Kidney epithelial cell (primary cell): ENCODE measurements around the gene MAP3K10. TPM values are rescaled to one million over a fixed set of nuclear protein-coding genes. Genes with fewer than 3 reads are reported as not detected.
"Not testable (repeated sequence)": the region's sequence is repeated elsewhere in the genome, so short reads cannot be mapped to it uniquely, and the experiment has no call there.

Experiments used
- DNase-seq: peaks from one replicate; pipeline ENCODE4 v3.0.0-alpha.2; 2010; ENCODE audit warnings: low read depth
- H3K27me3 ChIP-seq: 2 replicates; pipeline ENCODE4 v1.6.0; 2011; ENCODE audit warnings: low read length; ENCODE audit not compliant: control insufficient read depth, insufficient read depth
- H3K36me3 ChIP-seq: 2 replicates; pipeline ENCODE4 v1.5.1; 2011; ENCODE audit warnings: low read length; ENCODE audit not compliant: control insufficient read depth, insufficient read depth
- H3K4me3 ChIP-seq: 2 replicates; pipeline ENCODE4 v1.5.1; 2011; ENCODE audit warnings: low read depth, mild to moderate bottlenecking, control low read depth, low read length
- CTCF ChIP-seq: IDR thresholded peaks from 2 replicates; pipeline ENCODE4 v1.5.1; 2011; ENCODE audit warnings: mild to moderate bottlenecking, moderate library complexity, low read length, control low read depth, inconsistent platforms; ENCODE audit not compliant: insufficient read depth, poor library complexity, severe bottlenecking
- total RNA-seq: library from RNA; depleted of rRNA; stranded (reverse); fragments of >200 nt; gene quantifications from 2 replicates; pipeline ENCODE4 v1.2.3, GENCODE V29; 2015

Gene MAP3K10
- 13.8 and 16.8 TPM in 2 replicates for total RNA-seq

- no peaks in the 10 kb centered on the region for H3K36me3 ChIP-seq
- DNase-seq: no peak
- peak within 1 kb of the TSS; percentile 72 for H3K4me3 ChIP-seq
- H3K27me3 ChIP-seq: no peaks in the 10 kb centered on the region
- no peak for TF ChIP-seq CTCF
Observed at GRCh38 chr19:40190891-40191835, at the start of gene MAP3K10. MAP3K10 (plus strand) TSS chr19:40191426; CDS start chr19:40192032, 606 bp downstream.

GRCh38 chr19:40141551-40141950 lies 49.7 kb upstream of the MAP3K10 start:
- no peak for DNase-seq
- H3K4me3 ChIP-seq: no peak overlapping the region
- no peaks in the 10 kb centered on the region for H3K36me3 ChIP-seq
- no peak for TF ChIP-seq CTCF
- H3K27me3 ChIP-seq: peaks cover 5% of the 10 kb centered on the region

- DNase-seq: no peak
- no peak for TF ChIP-seq CTCF
- Histone ChIP-seq H3K4me3 (no peak overlapping the region), H3K36me3 (no peaks in the 10 kb centered on the region), H3K27me3 (peaks cover 3% of the 10 kb centered on the region)
Observed at GRCh38 chr19:40143612-40144011, 47.6 kb upstream of the MAP3K10 start.

- Histone ChIP-seq H3K36me3 (no peaks in the 10 kb centered on the region), H3K27me3 (no peaks in the 10 kb centered on the region), H3K4me3 (no peak overlapping the region)
- TF ChIP-seq CTCF: no peak
- no peak for DNase-seq
Observed at GRCh38 chr19:40144151-40144550, 47.1 kb upstream of the MAP3K10 start.

GRCh38 chr19:40144947-40145748 lies 46.1 kb upstream of the MAP3K10 start:
- H3K36me3 ChIP-seq: no peaks in the 10 kb centered on the region
- no peak overlapping the region for H3K4me3 ChIP-seq
- no peak for DNase-seq
- TF ChIP-seq CTCF: no peak
- H3K27me3 ChIP-seq: no peaks in the 10 kb centered on the region

- not testable (repeated sequence) for DNase-seq, H3K4me3 ChIP-seq, H3K36me3 ChIP-seq, H3K27me3 ChIP-seq
Observed at GRCh38 chr19:40145749-40146029, 45.5 kb upstream of the MAP3K10 start.
